DND-41 (cell line): ENCODE results near the gene ANO8.

Experiments used
- CTCF ChIP-seq: IDR thresholded peaks from 2 replicates; pipeline ENCODE4 v1.5.1; 2012; ENCODE audit warnings: borderline replicate concordance, low read length, moderate library complexity, mild to moderate bottlenecking; ENCODE audit not compliant: poor library complexity, severe bottlenecking; ENCODE audit errors: extremely low read depth
- EZH2 ChIP-seq: IDR thresholded peaks from 3 replicates; pipeline ENCODE4 v1.6.1; 2012; ENCODE audit warnings: borderline replicate concordance, low read depth, mild to moderate bottlenecking, moderate library complexity, low read length, inconsistent platforms; ENCODE audit not compliant: severe bottlenecking

GRCh38 chr19:17335575-17335974 is 920 bp upstream of the ANO8 start:
- TF ChIP-seq CTCF = no peak
- TF ChIP-seq EZH2 = no peak
